NB4 (cell line): Measurements from ENCODE around the gene C19orf85.

Source experiments
- POLR2A ChIP-seq: IDR thresholded peaks from 2 replicates; pipeline ENCODE4 v1.6.1; 2011; ENCODE audit warnings: mild to moderate bottlenecking; ENCODE audit not compliant: insufficient read length; ENCODE audit errors: extremely low read depth
- TF ChIP-seq, protein P1 (sequence below): IDR thresholded peaks from one replicate; pipeline ENCODE4 v1.5.1; 2012; ENCODE audit warnings: low read depth, low read length

DNA sequence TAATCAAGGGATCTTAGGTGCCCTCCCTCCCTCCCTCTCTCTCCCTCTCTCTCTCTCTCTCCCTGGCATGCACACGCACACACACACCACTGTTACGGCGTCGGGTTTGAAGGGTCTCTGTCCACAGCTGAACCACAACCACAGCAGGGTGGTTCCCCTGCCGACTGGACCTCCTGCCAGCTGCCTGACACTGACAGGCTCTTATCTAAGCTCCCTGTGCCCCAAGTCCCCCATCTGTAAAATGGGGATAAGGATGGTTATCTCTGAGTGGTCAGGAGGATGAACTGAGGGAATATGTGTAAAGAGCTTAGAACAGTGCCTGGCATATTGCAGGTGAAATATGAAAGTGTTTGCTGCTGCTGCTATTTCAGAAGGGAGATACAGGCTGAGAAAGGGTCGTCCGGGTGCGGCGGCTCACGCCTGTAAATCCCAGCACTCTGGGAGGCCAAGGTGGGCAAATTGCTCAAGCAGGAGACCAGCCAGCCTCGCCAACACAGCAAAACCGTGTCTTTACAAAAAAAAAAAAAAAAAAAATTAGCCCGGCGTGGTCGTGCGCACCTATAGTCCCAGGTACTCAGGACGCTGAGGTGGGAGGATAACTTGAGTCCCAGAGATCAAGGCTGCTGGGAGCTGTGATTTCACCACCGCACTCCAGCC, 20.6 kb downstream of the C19orf85 start:
- TF ChIP-seq, protein P1, sequence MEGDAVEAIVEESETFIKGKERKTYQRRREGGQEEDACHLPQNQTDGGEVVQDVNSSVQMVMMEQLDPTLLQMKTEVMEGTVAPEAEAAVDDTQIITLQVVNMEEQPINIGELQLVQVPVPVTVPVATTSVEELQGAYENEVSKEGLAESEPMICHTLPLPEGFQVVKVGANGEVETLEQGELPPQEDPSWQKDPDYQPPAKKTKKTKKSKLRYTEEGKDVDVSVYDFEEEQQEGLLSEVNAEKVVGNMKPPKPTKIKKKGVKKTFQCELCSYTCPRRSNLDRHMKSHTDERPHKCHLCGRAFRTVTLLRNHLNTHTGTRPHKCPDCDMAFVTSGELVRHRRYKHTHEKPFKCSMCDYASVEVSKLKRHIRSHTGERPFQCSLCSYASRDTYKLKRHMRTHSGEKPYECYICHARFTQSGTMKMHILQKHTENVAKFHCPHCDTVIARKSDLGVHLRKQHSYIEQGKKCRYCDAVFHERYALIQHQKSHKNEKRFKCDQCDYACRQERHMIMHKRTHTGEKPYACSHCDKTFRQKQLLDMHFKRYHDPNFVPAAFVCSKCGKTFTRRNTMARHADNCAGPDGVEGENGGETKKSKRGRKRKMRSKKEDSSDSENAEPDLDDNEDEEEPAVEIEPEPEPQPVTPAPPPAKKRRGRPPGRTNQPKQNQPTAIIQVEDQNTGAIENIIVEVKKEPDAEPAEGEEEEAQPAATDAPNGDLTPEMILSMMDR, result no peak
- no peak for TF ChIP-seq POLR2A
